SK-N-MC (cell line): ENCODE measurements around the gene EPS15.

Experiments
- DNase-seq: peaks from one replicate; pipeline ENCODE4 v3.0.0-alpha.2; 2011; ENCODE audit warnings: low read depth, low spot score
- H3K27ac ChIP-seq: fragments of 200-600 bp; sonication (generic); 2 replicates; pipeline ENCODE4 v1.5.1; 2016; ENCODE audit warnings: mixed run types
- H3K36me3 ChIP-seq: fragments of 200-600 bp; sonication (generic); 2 replicates; pipeline ENCODE4 v1.6.1; 2017; ENCODE audit warnings: antibody characterized with exemption, low read length, mixed read lengths; ENCODE audit not compliant: insufficient read depth
- H3K4me3 ChIP-seq: fragments of 200-600 bp; sonication (generic); 2 replicates; pipeline ENCODE4 v1.5.1; 2016
- H3K9ac ChIP-seq: fragments of 200-600 bp; sonication (generic); 2 replicates; pipeline ENCODE4 v1.8.0; 2017; ENCODE audit warnings: mixed run types, mixed read lengths; ENCODE audit not compliant: insufficient read length
- H3K9me3 ChIP-seq: fragments of 200-600 bp; sonication (generic); 2 replicates; pipeline ENCODE4 v1.6.1; 2017; ENCODE audit warnings: low read depth, mild to moderate bottlenecking, antibody characterized with exemption, low read length, moderate library complexity, mixed read lengths
- EZH2 ChIP-seq: fragments of 200-600 bp; sonication (generic); IDR thresholded peaks from one replicate; pipeline ENCODE4 v1.6.1; 2017; ENCODE audit warnings: antibody characterized with exemption
- FOXP2 ChIP-seq: optimal IDR thresholded peaks from 2 replicates; pipeline ENCODE3; 2011; ENCODE audit warnings: mild to moderate bottlenecking, moderate library complexity; ENCODE audit not compliant: insufficient read depth; ENCODE audit errors: extremely low read length, control extremely low read depth
- POLR2AphosphoS5 ChIP-seq: IDR thresholded peaks from 2 replicates; pipeline ENCODE4 v1.6.1; 2012; ENCODE audit warnings: mild to moderate bottlenecking, low read depth, low read length, borderline replicate concordance

EPS15 gene

GRCh38 chr1:51518033-51518585 is 957 bp downstream of the EPS15 start:
- peak overlapping the region; percentile 74 for H3K9ac ChIP-seq
- DNase-seq = no peak
- H3K4me3 ChIP-seq = peak overlapping the region; percentile 92
- no peaks in the 10 kb centered on the region for H3K9me3 ChIP-seq
- TF ChIP-seq FOXP2 (no peak), EZH2 (no peak), POLR2AphosphoS5 (no peak)
- H3K27ac ChIP-seq = peak overlapping the region; percentile 84; the same call in 1 of the 2 replicates
- no peaks in the 10 kb centered on the region for H3K36me3 ChIP-seq

- H3K36me3 ChIP-seq = no peaks in the 10 kb centered on the region
- no peak for TF ChIP-seq EZH2
- TF ChIP-seq FOXP2 = no peak
- TF ChIP-seq POLR2AphosphoS5 = no peak; the same call in 1 of the 2 replicates
- H3K4me3 ChIP-seq = peak overlapping the region; percentile 92
- peak overlapping the region; percentile 74 for H3K9ac ChIP-seq
- no peaks in the 10 kb centered on the region for H3K9me3 ChIP-seq
- peak; percentile 75 for DNase-seq
- H3K27ac ChIP-seq = peak overlapping the region; percentile 84
These were observed 1.6 kb downstream of the EPS15 start for GRCh38 chr1:51517361-51518032.

GRCh38 chr1:51516649-51517158 is 2.4 kb downstream of the EPS15 start:
- Histone ChIP-seq H3K9ac (peak overlapping the region; percentile 74), H3K4me3 (peak overlapping the region; percentile 92), H3K27ac (peak overlapping the region; percentile 84), H3K36me3 (no peaks in the 10 kb centered on the region), H3K9me3 (no peaks in the 10 kb centered on the region)
- no peak for DNase-seq
- TF ChIP-seq EZH2 (no peak), FOXP2 (no peak)

- Histone ChIP-seq H3K9me3 (no peaks in the 10 kb centered on the region), H3K27ac (peak overlapping the region; percentile 84), H3K9ac (peak overlapping the region; percentile 51), H3K36me3 (no peaks in the 10 kb centered on the region), H3K4me3 (peak overlapping the region; percentile 92)
- TF ChIP-seq POLR2AphosphoS5 (no peak), FOXP2 (no peak), EZH2 (no peak)
- no peak for DNase-seq
These were observed 3.0 kb downstream of the EPS15 start for GRCh38 chr1:51515982-51516648.

GRCh38 chr1:51515312-51515960 is 3.6 kb downstream of the EPS15 start:
- Histone ChIP-seq H3K9ac (peak overlapping the region; percentile 67), H3K36me3 (no peaks in the 10 kb centered on the region), H3K27ac (peak overlapping the region; percentile 84), H3K9me3 (no peaks in the 10 kb centered on the region), H3K4me3 (peak overlapping the region; percentile 92)
- TF ChIP-seq POLR2AphosphoS5 (no peak), FOXP2 (no peak), EZH2 (no peak)
- no peak for DNase-seq

- peak overlapping the region; percentile 92 for H3K4me3 ChIP-seq
- no peaks in the 10 kb centered on the region for H3K36me3 ChIP-seq
- no peaks in the 10 kb centered on the region for H3K9me3 ChIP-seq
- peak overlapping the region; percentile 84 for H3K27ac ChIP-seq
- DNase-seq = no peak
- TF ChIP-seq FOXP2 = no peak
- TF ChIP-seq POLR2AphosphoS5 = no peak
- no peak for TF ChIP-seq EZH2
- peak overlapping the region; percentile 67 for H3K9ac ChIP-seq
These were observed 4.3 kb downstream of the EPS15 start for GRCh38 chr1:51514733-51515132.

- Histone ChIP-seq H3K27ac (no peak overlapping the region), H3K9me3 (no peaks in the 10 kb centered on the region), H3K4me3 (no peak overlapping the region), H3K9ac (no peak overlapping the region), H3K36me3 (no peaks in the 10 kb centered on the region)
- no peak for DNase-seq
- TF ChIP-seq FOXP2 = no peak
These were observed 6.5 kb downstream of the EPS15 start for GRCh38 chr1:51512606-51513005.

GRCh38 chr1:51512120-51512519 is 6.9 kb downstream of the EPS15 start:
- Histone ChIP-seq H3K9ac (no peak overlapping the region), H3K27ac (peak overlapping the region; percentile 28; the same call in 1 of the 2 replicates)
- TF ChIP-seq FOXP2 = no peak
- TF ChIP-seq POLR2AphosphoS5 = no peak
- no peak for TF ChIP-seq EZH2

More at GRCh38 chr1:51512120-51512519, 6.9 kb downstream of the EPS15 start:
- DNase-seq = no peak
- H3K36me3 ChIP-seq = no peaks in the 10 kb centered on the region
- H3K9me3 ChIP-seq = no peaks in the 10 kb centered on the region
- H3K4me3 ChIP-seq = no peak overlapping the region
